GM18507 (cell line): ENCODE measurements around the gene OR5B3.
"Not testable (repeated sequence)": the region's sequence is repeated elsewhere in the genome, so short reads cannot be mapped to it uniquely, and the experiment has no call there.

Experiments used
- DNase-seq: peaks from one replicate; pipeline ENCODE4 v3.0.0; 2011; ENCODE audit warnings: low read depth; ENCODE audit not compliant: insufficient read length; ENCODE audit errors: extremely low spot score
- FAIRE-seq: peaks from 2 replicates; lab custom pipeline; 2011; peaks lifted over from hg19 to GRCh38; lab: Jason Lieb, UNC

The OR5B3 gene

GRCh38 chr11:58406774-58407173, at the start of gene OR5B3:
Gene OR5B3 (minus strand): TSS chr11:58406874. CDS start chr11:58403409, 3,465 bp downstream.
- no peak for FAIRE-seq

GRCh38 chr11:58451585-58451984, 44.9 kb upstream of the OR5B3 start:
- DNase-seq (no peak), FAIRE-seq (no peak)

More at GRCh38 chr11:58406774-58407173, at the start of gene OR5B3:
- no peak for DNase-seq

GRCh38 chr11:58446294-58446693, 39.6 kb upstream of the OR5B3 start:
- no peak for FAIRE-seq
- no peak for DNase-seq

GRCh38 chr11:58444300-58444699, 37.6 kb upstream of the OR5B3 start:
- FAIRE-seq (no peak), DNase-seq (no peak)

GRCh38 chr11:58442136-58442535, 35.5 kb upstream of the OR5B3 start, which contains the start of gene OR5B12:
Gene OR5B12 (minus strand): TSS chr11:58442236. CDS start chr11:58440151, 2,085 bp downstream.
- DNase-seq (no peak), FAIRE-seq (no peak)

- DNase-seq (no peak), FAIRE-seq (no peak)
These were observed 31.8 kb upstream of the OR5B3 start for GRCh38 chr11:58438486-58438885.

GRCh38 chr11:58434217-58434616, 27.5 kb upstream of the OR5B3 start:
- FAIRE-seq (no peak), DNase-seq (no peak)

GRCh38 chr11:58433638-58434203, 27.0 kb upstream of the OR5B3 start:
- DNase-seq (no peak), FAIRE-seq (no peak)

GRCh38 chr11:58429273-58429672, 22.6 kb upstream of the OR5B3 start:
- DNase-seq, result no peak
- FAIRE-seq, result no peak

- FAIRE-seq (no peak), DNase-seq (no peak)
These were observed 21.3 kb upstream of the OR5B3 start, which contains the start of gene OR5B2 for GRCh38 chr11:58428021-58428420. Gene OR5B2 (minus strand): TSS chr11:58428121. CDS start chr11:58423261, 4,860 bp downstream.

GRCh38 chr11:58399622-58400021, 7.1 kb downstream of the OR5B3 start:
- not testable (repeated sequence) for FAIRE-seq, DNase-seq

- no peak for DNase-seq
- no peak for FAIRE-seq
These were observed 11.1 kb downstream of the OR5B3 start for GRCh38 chr11:58395581-58395980.

- DNase-seq, result no peak
These were observed 12.5 kb downstream of the OR5B3 start for GRCh38 chr11:58394195-58394594.

GRCh38 chr11:58392746-58393145, 13.9 kb downstream of the OR5B3 start:
- DNase-seq, result no peak
- FAIRE-seq, result no peak

More at GRCh38 chr11:58394195-58394594, 12.5 kb downstream of the OR5B3 start:
- no peak for FAIRE-seq

- DNase-seq (no peak), FAIRE-seq (no peak)
These were observed 14.8 kb downstream of the OR5B3 start for GRCh38 chr11:58391879-58392278.

- DNase-seq, result no peak
- FAIRE-seq, result no peak
These were observed 16.1 kb downstream of the OR5B3 start for GRCh38 chr11:58390551-58391063.

- no peak for DNase-seq
- FAIRE-seq, result no peak
These were observed 47.7 kb downstream of the OR5B3 start, which contains the start of gene OR5B17 for GRCh38 chr11:58358969-58359368. Gene OR5B17 (minus strand): TSS chr11:58359069. CDS start chr11:58359069, 0 bp downstream.

GRCh38 chr11:58354727-58355126, 51.9 kb downstream of the OR5B3 start:
- no peak for DNase-seq
- FAIRE-seq, result no peak
